HG02943 (cell line): ENCODE results near the gene CTU1.

Source experiments
- ATAC-seq: cut with Tn5 transposase; IDR thresholded peaks from one replicate; pipeline ENCODE4 v1.9.1; 2021; ENCODE audit warnings: mild to moderate bottlenecking, low read depth, moderate library complexity; ENCODE audit not compliant: unreplicated experiment

The CTU1 gene

DNA sequence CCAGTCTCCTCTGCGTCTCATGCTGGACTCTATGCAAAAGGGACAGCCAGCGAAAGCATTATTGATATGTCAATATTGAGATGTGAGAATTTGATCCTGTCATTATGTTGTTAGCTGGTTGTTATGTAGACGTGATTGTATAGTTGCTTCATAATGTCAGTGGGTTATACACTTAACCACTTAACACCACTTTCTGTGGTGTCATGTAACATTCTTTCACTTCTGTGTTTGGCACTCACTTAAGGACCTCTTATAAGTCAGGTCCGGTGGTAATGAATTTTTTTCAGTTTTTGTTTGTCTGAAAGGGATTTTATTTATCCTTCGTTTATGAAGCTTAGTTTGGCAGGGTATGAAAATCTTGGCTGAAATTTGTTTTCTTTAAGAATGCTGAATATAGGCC, 26.8 kb upstream of the CTU1 start:
- ATAC-seq, result no peak

DNA sequence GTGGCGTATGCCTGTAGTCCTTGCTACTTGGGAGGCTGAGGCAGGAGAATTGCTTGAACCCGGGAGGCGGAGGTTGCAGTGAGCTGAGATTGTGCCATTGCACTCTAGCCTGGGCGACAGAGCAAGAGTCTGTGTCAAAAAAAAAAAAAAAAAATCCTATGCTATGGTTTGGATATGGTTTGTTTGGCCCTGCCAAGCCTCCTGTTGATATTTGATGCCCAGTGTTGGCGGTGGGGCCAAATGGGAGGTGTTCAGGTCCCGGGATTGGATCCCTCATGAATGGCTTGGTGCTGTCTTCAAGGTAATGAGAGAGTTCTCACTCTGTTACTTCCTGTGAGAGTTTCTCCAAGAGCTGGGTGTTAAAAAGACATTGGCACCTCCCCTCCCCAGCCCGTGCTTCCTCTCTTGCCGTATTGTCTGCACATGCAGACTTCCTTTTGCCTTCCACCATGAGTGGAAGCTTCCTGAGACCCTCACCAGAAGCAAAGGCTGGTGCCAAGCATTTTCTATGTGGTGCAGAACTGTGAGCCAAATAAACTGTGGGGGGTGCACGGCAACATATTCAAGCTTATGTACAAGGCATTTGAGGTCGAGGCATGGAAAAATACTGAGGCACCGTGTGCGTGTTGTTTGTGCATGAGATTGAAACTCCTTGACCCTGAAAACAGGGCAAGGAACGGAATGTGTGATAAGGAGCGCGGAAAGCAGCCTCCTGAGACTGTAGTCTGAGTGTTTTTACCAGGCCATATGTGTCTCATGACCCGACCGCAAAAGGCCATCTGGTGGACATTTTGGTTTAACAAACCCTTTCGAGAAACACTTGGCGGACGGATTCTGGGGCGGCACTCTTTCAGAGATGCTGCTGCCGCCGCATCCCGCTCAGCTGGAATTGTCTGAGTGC, 23.8 kb upstream of the CTU1 start:
- no peak for ATAC-seq

DNA sequence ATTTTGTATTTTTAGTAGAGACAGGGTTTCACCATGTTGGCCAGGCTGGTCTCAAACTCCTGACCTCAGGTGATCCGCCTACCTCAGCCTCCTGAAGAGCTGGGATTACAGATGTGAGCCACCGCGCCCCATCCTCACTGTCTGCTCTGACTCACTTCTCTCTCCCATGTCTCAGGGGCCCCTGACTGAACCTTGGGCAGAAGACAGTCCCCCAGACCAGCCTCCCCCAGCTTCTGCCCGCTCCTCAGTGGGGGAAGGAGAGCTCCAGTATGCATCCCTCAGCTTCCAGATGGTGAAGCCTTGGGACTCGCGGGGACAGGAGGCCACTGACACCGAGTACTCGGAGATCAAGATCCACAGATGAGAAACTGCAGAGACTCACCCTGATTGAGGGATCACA, 21.5 kb upstream of the CTU1 start:
- ATAC-seq, result no peak

DNA sequence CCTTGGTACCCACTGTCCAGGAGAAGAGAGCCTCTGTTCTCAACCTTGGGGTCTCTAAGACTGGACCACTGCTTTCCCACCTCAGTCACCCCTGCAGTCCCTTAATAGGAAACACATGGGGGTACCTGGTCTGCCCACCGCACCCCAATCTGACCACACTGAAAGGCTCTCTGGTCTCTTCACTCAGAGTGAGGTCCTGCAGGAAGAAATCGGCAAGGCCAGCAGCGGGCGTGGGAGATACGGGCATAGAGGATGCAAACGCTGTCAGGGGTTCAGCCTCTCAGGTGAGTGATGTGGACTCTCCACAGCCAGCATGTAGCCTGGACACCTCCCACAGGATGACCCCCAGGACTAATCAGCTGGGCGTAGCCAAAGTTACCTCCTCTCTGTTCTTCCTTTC, 20.0 kb upstream of the CTU1 start:
- no peak for ATAC-seq

DNA sequence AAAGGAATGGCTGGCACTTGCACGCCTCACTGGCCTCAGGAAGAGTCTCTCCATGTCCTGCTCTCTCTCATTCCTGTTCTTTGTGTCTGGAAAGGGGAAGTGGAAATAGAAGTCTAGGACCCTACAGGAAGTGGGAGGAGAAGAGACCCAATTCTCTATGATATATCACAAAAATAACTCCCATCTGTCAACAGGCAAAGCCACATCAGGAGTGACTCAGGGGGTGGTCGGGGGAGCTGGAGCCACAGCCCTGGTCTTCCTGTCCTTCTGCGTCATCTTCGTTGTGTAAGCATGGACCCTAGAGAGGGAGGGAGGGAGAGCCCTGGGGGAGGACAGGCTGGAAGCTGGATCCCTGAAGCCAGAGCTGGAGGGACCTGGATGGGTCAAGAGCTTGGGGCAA, 19.5 kb upstream of the CTU1 start:
- ATAC-seq, result no peak

DNA sequence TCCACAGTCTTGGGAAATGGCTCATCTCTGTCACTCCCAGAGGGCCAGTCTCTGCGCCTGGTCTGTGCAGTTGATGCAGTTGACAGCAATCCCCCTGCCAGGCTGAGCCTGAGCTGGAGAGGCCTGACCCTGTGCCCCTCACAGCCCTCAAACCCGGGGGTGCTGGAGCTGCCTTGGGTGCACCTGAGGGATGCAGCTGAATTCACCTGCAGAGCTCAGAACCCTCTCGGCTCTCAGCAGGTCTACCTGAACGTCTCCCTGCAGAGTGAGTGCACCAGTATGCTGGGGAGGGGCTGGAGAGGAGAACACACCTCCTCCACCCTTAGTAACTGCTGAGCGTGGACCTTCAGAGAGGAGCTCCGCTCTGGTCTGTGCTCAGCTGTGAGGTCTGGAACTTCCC, 18.8 kb upstream of the CTU1 start:
- ATAC-seq, result no peak

DNA sequence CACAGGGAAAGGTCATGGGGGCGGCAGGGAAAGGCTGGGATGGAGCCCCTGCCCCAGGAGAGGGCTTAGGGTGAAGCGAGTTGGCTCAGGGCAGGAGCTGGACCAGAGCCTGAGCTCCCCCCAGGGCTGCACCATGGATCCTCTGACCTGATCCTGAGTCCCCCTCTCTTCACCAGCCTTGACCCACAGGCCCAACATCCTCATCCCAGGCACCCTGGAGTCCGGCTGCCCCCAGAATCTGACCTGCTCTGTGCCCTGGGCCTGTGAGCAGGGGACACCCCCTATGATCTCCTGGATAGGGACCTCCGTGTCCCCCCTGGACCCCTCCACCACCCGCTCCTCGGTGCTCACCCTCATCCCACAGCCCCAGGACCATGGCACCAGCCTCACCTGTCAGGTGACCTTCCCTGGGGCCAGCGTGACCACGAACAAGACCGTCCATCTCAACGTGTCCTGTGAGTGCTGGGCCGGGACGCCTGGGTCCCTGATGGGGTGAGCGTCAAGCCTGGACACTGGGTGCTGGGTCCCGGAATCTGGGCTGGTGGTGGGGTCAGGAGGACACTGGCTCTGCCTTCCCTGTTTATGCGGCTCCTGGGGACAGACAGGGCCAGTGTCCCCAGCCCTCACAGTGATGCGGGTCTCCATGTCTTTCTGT, 17.3 kb upstream of the CTU1 start:
- no peak for ATAC-seq

DNA sequence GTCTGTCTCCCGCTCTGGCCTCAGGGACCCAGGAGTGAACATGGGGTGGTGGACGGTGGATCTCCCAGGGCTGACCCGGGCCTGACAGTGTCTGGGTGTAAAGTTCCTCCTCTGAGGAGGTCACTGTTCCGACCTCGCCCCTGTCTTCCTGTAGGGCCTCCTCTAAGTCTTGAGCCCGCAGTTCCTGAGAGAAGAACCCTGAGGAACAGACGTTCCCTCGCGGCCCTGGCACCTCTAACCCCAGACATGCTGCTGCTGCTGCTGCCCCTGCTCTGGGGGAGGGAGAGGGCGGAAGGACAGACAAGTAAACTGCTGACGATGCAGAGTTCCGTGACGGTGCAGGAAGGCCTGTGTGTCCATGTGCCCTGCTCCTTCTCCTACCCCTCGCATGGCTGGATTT, 16.5 kb upstream of the CTU1 start, which contains the start of gene SIGLEC9:
Gene SIGLEC9, plus strand, starts transcription at position 178 of the 400 bp plus-strand sequence. Its CDS starts 69 bp downstream, at position 247.
- ATAC-seq, result no peak

DNA sequence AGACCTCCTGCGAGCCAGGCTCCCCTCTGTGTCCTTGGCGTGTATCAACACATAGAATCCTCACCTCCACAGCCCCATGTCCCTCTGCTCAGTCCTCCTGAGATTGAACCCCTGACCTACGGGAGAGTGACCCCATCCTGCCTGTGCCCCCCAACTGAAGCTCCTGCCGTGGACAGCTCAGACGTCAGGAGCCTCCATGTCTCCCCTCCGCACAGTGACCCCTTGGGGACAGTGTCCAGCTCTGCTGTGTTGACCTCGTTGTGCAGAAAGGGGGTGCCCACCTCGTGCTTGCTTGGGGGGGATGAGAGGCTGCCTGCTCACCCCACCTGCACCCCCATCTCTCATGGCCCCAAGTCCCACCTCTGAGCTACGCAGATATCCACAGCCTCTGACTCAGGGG, 16.0 kb upstream of the CTU1 start:
- ATAC-seq, result no peak

DNA sequence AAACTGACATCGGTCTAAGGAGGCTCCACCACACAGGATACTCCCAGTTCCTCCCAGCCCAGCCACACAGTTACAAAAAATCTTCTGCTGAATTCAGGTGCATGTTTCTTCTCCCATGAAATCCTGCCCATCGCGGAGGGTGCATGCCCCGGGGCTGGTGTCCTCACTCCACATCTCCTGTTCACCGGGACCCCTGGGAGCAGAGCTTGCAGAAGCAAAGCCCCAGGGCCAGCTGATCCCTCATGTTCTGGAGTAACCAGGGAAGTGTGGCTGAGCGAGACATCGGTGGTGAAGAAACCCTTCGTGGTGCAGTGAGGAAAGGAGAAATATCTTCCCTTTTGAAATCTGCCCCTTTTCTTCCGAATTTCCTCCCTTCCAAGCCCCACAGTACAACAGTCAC, 15.6 kb upstream of the CTU1 start:
- ATAC-seq, result no peak

DNA sequence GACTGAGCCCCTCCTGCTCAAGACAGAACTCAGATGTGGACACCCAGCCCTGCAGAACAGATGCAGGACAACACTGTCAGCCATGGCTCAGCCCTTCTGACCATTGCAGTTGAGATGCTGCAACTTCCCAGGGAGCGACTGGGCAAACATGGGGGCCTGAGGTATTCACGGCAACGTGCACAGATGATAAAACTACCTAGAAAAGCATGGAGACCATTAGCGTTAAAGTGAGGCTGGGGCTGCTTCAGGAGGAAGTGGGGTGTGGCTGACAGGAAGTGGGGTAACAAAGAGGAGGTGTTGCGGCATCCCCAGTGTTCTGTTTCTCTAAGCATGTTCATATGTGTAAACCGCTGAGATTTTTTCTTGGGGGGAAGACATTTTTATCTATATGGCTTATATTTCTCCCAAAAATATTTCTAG, 15.2 kb upstream of the CTU1 start:
- ATAC-seq, result no peak

DNA sequence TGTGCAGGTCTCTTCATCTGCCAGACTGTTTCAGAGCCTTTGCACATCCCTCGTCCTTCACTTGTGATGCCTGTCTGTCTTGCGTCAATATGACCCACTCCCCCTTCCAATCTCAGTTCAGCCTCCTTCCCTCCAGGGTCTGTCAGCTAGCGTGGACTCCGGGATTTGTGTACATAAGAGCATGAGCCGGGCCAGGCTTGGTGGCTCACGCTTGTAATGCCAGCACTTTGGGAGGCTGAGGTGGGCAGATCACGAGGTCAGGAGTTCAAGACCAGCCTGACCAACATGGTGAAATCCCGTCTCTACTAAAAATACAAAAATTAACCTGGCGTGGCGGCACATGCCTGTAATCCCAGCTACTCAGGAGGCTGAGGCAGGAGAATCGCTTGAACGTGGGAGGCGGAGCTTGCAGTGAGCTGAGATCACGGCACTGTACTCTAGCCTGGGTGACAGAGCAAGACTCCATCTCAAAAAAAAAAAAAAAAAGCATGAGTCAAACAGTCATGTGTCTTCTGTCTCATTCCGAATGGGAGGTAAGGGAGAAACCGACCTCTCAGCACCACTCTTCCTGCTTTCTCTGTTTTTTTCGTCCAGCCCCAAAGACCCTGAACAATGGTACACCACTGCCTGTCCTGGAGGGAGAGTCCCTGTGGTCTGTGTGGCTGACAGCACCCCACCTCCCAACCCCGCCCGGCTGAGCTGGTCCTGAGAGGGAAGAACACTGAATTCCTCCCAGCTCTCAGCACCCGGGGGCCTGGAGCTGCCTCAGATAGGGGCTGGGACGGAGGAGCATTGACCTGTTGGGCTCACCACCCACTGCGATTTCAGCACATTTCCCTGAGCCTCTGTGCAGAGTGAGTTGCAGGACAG, 14.1 kb upstream of the CTU1 start:
- no peak for ATAC-seq

DNA sequence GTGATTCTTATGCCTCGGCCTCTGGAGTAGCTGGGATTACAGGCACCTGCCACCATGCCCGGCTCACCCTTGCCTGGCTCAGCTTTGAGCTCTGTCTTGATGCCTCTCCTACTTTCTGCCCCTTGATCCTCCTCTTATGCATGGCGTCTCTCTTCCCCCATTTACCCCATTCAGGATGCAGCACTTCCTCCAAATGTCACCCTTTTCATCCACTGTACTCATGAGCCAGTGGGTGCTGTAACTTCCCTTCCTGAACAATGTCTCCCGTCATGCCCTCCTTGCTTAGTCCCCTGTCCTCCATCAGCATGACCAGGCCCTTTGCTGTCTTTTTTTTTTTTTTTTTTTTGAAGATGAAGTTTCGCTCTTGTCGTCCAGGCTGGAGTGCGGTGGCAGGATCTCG, 13.0 kb upstream of the CTU1 start:
- ATAC-seq, result no peak

DNA sequence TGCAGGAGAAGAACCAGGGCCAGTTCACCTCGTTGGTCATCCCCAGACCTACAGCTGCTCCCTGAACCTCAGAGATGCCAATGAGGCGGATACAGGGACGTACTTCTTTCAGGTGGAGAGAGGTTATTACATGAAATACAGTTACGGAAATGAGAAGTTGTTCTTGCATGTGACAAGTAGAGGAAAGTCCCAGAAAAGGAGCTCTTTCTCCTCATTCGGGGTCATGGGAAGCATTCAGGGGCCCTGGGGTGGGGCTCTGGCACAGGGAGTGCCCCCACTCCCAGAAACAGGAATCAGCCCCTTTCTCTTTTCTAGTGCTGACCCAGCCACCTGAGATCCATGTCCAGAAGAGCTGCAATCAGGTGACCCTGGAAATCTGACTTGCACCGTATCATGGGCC, 12.0 kb upstream of the CTU1 start:
- ATAC-seq, result no peak

DNA sequence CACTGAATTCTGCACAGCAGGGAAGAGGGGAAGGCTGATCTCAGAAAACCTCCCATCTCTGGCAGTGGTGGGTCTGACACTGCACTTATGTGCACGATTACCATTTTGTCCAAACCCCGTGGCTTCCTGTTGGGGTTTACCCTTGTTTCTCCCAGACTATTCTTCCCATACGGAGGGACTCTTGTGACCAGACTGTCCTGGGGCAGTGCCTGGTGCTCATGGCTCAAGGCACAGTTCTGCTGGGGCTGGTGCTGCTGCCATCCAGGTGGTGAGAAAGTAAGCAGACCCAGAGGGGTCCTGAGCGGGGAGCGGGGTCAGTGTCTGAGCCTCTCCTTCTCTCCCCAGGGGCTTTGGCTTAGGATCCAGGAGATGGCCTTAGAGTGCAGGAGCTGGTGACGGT, 11.4 kb upstream of the CTU1 start:
- ATAC-seq, result no peak

DNA sequence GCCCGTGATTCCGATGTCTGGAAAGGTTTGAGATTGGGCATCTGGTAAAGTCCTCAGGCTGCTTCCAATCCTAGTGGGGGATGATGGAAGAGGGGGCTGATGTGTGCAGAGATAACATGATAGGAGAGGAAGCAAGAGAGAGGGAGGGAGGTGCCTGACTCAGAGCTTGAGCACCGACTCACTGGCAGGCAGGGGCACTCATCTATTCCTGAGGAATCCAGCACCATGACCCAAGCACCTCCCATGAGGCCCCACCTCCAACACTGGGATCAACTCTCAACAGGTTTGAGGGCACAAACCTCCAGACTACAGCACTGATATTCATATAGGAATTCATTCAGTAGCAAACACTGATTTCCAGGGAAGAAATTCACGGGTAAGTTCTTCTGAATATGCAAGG, 10.9 kb upstream of the CTU1 start:
- no peak for ATAC-seq

DNA sequence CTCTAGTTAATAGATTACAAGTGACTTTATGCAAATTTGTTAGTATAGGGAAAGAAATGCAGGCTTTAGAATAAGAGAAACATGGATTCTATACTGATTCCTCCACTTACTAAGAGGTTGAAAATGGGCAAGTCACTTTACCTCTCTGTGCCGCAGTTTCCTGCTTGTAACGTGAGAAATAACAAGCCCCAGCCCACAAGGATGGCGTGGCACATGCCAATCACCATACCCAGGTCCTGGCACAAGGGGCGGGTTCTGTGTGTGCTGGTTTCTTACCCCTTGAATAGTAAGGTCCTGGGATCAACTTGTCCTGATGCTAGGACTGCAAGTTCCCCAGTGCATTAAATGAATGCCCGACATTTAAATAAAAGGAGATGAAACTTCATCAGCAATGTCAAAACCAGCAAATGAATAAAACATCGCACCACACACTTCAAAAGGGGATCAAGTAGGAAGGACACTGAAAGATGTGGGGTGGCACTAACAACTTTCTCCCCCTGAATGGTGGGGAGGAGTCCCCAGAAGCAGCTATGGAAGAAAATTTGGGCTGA, 8.6 kb upstream of the CTU1 start:
- ATAC-seq, result no peak

DNA sequence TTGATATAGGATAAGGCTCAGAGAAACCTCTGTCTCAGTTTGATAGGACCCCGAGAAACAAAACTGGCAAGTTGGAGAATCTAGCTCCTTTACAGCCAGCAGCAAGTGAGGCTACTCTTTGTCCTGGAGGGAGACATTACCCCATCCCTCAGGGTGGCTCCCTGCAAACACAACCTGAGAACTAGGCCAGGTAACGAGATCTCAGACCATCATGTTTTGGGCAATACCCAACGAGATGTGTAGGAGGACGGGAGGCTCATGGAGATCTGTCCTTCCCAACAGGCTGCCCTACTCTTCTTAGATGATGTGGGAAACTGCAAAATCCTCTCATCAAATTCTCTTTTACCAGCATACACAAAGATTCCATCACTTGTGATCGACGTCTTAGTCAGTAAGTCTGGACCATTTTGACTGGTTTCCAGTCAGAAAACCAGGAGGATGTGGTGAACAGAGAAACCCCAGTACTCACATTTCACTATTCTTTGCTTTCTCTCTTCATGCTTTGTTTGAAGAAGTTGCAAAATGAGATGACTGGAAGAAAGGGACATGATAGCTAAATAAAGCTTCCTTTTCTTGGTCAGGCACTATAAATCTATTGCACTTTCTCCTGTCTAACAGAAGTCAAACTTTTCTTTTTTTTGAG, 6.0 kb upstream of the CTU1 start:
- no peak for ATAC-seq

DNA sequence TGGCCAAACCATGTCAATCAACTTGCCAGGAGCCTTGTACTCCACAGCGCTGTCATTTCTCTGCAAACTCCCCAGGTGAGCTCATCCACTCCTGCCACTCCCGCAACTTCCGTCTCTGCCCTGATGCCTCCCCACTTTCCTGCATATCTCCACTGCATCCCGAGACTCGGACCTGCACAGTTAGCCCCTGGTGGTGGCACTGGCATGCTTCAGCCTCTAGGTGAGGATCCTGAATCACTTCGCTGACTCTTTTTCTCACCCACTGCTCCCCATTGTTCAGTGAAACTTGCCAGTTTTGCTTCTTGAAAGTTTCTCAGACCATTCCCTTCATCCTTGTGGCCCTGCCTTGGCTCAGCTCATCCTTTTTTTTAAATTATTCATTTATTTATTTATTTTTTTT, 3.4 kb upstream of the CTU1 start:
- no peak for ATAC-seq

DNA sequence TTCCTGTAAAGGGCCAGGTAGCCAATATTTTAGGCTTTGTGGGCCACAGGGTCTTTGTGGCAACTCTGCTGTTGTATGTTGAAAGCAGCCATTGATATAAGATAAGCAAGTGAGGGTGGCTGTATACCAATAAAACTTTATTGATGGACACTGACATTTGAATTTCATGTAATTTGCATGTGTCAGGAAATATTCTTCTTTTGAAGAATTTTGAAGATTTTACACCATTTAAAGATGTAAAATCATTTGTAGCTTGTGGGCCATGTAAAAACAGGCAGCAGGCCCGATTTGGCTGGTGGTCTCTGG, 2.4 kb upstream of the CTU1 start:
- no peak for ATAC-seq

DNA sequence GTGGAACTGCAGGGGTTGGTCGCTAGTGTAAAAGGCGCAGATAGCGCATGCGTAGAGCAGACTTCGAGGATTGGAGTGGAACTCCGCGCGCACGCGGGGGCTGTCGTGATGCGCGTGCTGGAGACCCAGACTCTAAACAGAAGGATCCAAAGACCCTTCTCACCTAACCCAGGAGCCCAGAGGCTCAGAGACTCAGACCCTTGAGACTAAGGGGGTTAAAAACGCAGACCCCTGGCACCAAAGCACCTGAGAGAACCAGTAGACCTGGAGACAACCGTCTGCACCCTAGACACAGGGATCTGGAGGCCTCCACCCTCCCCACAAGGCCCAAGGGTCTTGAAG, 567 bp upstream of the CTU1 start:
- ATAC-seq, result peak; percentile 22
